ENCODE data around the gene TCF25. TPM values are rescaled to one million over a fixed set of nuclear protein-coding genes. Genes with fewer than 3 reads are reported as not detected.

The TCF25 gene
- total RNA-seq, 4 donors from 2014 or later: 126 to 151 (median 137) TPM

DNA sequence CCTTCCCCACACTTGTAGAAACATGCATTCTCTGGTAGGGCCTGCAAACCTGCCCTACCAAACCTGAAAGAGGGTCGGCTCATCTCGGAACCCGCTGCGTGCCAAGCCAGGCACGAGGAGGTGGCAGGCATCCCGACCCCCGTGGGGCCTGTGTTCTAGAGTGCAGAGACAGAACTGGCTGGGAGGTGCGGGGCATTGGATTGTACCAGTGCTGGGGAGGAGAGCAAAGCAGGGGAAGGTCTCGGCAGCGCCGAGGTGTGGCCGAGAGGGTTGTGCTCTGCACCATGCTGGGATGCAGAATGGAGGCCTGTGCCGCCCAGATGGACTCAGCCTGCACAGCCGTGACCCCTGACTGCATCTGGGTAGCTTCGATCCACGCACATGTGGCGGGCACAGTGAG lies 27.5 kb downstream of the TCF25 start:
- Histone ChIP-seq H3K27ac (replicated peaks in 1 of 4) (no peak overlapping the region), H3K9me3 (no peaks in the 10 kb centered on the region), H3K36me3 (peaks cover 76 to 89% (median 87%) of the 10 kb centered on the region in 4 donors), H3K4me1 (no peaks in the 10 kb centered on the region), H3K4me3 (no peak overlapping the region), H3K27me3 (no peaks in the 10 kb centered on the region)
- DNase-seq (ENCODE audit: extremely low spot score): no peak
- WGBS: 94% methylated on average over 6 of the region's 17 CpGs
- intact Hi-C loops (cut with DNase I): no loop called here
- TF ChIP-seq POLR2AphosphoS5 (IDR thresholded peaks at IDR 0.05): no peak
- TF ChIP-seq, protein P1, sequence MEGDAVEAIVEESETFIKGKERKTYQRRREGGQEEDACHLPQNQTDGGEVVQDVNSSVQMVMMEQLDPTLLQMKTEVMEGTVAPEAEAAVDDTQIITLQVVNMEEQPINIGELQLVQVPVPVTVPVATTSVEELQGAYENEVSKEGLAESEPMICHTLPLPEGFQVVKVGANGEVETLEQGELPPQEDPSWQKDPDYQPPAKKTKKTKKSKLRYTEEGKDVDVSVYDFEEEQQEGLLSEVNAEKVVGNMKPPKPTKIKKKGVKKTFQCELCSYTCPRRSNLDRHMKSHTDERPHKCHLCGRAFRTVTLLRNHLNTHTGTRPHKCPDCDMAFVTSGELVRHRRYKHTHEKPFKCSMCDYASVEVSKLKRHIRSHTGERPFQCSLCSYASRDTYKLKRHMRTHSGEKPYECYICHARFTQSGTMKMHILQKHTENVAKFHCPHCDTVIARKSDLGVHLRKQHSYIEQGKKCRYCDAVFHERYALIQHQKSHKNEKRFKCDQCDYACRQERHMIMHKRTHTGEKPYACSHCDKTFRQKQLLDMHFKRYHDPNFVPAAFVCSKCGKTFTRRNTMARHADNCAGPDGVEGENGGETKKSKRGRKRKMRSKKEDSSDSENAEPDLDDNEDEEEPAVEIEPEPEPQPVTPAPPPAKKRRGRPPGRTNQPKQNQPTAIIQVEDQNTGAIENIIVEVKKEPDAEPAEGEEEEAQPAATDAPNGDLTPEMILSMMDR (IDR thresholded peaks at IDR 0.05): no peak
- no peak for TF ChIP-seq POLR2A (IDR thresholded peaks at IDR 0.05; ENCODE audit: low read depth)
- TF ChIP-seq EP300 (IDR thresholded peaks at IDR 0.05): no peak

DNA sequence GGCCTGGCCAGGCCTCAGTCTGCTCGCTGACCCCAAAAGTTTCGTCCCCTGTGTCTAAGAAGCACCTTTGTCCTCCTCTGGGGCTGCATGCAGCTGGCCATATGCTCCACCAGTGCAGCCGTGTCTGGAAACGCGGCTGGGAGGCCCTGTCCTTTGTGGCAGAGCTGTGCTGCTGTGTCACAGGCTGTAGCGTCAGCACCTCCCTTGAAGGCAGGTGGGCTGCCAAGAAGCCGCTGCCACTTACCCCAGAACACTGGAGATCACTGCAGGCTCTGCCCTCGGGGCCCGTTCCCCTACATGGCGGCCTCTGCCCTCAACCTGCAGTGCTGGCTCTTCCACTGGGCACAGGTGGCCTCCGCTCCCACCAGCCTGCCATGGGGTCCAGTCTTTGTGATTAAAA lies 29.6 kb downstream of the TCF25 start:
- no peak overlapping the region for H3K27ac ChIP-seq (replicated peaks in 1 of 4)
- no peaks in the 10 kb centered on the region for H3K27me3 ChIP-seq
- 95% methylated on average over 7 of the region's 11 CpGs for WGBS
- H3K4me3 ChIP-seq: no peak overlapping the region
- peaks cover 75 to 89% (median 84%) of the 10 kb centered on the region in 4 donors for H3K36me3 ChIP-seq
- DNase-seq (ENCODE audit: extremely low spot score): no peak
- H3K4me1 ChIP-seq: no peaks in the 10 kb centered on the region
- intact Hi-C loops (cut with DNase I): no loop called here
- TF ChIP-seq EP300 (IDR thresholded peaks at IDR 0.05) (no peak), POLR2AphosphoS5 (IDR thresholded peaks at IDR 0.05) (no peak)
- TF ChIP-seq, protein P1 (IDR thresholded peaks at IDR 0.05): no peak
- H3K9me3 ChIP-seq: no peaks in the 10 kb centered on the region

- Histone ChIP-seq H3K9me3 (no peaks in the 10 kb centered on the region), H3K27me3 (no peaks in the 10 kb centered on the region), H3K27ac (replicated peaks in 1 of 4) (no peak overlapping the region), H3K4me3 (no peak overlapping the region), H3K4me1 (no peaks in the 10 kb centered on the region), H3K36me3 (peaks cover 65 to 89% (median 84%) of the 10 kb centered on the region in 4 donors)
- 86% methylated on average over 5 of the region's 19 CpGs for WGBS
- intact Hi-C loops (cut with DNase I): no loop called here
- DNase-seq (ENCODE audit: extremely low spot score): no peak
- TF ChIP-seq POLR2AphosphoS5 (IDR thresholded peaks at IDR 0.05): no peak
- TF ChIP-seq, protein P1 (IDR thresholded peaks at IDR 0.05): no peak
- TF ChIP-seq POLR2A (IDR thresholded peaks at IDR 0.05; ENCODE audit: low read depth): no peak
- TF ChIP-seq EP300 (IDR thresholded peaks at IDR 0.05): no peak
These were observed 30.6 kb downstream of the TCF25 start for GRCh38 chr16:89903908-89904515.

DNA sequence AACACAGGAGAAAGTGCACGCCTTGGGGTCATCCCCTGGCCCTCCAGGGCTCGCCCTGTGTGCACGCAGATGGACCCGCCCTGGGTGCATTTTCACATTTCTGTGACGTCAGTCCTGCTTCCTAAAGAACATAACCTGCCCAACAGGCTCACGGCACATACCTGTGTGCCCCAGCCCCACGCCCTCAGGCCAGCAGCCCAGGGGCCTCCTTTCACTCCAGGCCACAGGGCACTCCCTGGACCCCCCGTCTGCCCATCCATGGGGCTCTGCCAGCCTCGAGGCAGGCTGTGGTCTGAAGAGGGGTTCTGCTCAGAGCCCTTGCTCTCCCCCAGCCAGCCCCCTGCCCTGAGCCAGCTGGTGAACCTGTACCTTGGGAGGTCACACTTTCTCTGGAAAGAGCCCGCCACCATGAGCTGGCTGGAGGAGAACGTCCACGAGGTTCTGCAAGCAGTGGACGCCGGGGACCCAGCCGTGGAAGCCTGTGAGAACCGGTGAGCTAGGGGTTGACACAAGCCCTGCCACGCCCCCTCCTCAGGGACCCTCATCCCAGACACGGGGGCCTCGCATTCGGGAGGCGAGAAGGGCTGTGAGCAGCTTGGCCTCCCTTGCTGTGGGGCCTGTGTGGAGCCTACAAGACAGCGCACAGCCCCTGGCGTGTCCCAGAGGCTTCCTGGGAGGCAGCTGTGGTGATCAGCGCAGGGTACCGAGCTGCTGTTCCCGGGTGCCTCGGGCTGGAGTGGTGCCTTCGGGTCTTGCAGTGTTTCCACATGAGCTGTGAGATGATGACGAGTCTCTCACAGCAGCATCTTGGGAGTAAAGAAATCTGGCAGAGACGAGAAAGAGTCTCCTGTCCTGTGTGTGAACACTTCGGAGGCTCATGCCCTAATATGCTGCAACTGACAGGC lies 31.5 kb downstream of the TCF25 start:
- Histone ChIP-seq H3K27me3 (no peaks in the 10 kb centered on the region), H3K4me3 (no peak overlapping the region), H3K27ac (replicated peaks in 1 of 4) (no peak overlapping the region), H3K9me3 (no peaks in the 10 kb centered on the region), H3K36me3 (peaks cover 57 to 87% (median 81%) of the 10 kb centered on the region in 4 donors), H3K4me1 (peaks cover 2 to 3% (median 3%) of the 10 kb centered on the region in 4 donors)
- no peak for DNase-seq (ENCODE audit: extremely low spot score)
- intact Hi-C loops (cut with DNase I): no loop called here
- TF ChIP-seq POLR2AphosphoS5 (IDR thresholded peaks at IDR 0.05) (no peak), POLR2A (IDR thresholded peaks at IDR 0.05; ENCODE audit: low read depth) (no peak), EP300 (IDR thresholded peaks at IDR 0.05) (no peak)
- TF ChIP-seq, protein P1 (IDR thresholded peaks at IDR 0.05): no peak
- WGBS: 90% methylated on average over 13 of the region's 31 CpGs
